HG03571 (cell line): Measurements from ENCODE around the gene SSBP4.

Source experiments
- ATAC-seq: cut with Tn5 transposase; IDR thresholded peaks from one replicate; pipeline ENCODE4 v1.9.1; 2021; ENCODE audit not compliant: unreplicated experiment

SSBP4 gene

DNA sequence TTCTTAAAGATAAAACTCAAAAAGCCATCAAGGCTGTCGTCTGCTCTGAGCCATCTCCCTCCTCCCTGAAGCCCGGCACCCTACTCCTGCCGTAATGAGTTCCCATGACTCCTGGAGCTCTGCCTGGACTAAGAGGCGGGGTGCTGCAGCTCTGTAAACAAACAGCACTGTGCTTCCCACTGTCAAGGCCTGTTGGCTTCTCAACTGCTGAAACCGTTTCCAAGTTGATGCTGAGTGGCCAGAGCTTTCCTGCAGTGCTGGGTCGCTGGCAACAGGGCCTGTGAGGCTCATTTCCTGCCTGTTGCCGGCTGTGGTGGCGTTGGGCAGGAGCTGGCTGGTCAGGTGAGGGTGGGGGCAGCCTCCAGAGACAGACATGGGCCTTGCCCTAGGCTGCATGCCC, 45.4 kb downstream of the SSBP4 start:
- no peak for ATAC-seq

- no peak for ATAC-seq
Measured at GRCh38 chr19:18465214-18465963, 46.2 kb downstream of the SSBP4 start.

GRCh38 chr19:18465964-18466339, 46.8 kb downstream of the SSBP4 start:
- no peak for ATAC-seq

DNA sequence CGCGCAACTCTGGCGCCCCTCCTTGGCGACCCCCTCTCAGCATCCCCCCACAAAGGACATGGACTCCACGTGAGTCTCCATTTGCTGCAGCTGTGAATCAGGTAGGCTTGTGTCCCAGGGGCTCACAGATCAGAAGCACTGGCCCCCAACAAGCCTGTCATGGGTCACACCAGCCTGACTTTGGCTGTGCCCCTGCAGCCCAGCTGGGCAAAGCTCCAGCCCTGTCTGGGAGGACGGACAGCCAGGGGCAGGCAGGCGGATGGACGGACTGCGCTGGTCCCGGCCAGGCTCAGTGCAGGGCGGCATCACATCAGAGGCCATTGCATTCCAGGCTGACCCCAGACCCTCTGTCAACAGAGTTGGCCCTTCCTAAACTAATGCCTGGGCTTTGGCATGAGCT, 47.2 kb downstream of the SSBP4 start:
- ATAC-seq, result no peak

GRCh38 chr19:18467978-18468377, 48.8 kb downstream of the SSBP4 start:
- no peak for ATAC-seq

DNA sequence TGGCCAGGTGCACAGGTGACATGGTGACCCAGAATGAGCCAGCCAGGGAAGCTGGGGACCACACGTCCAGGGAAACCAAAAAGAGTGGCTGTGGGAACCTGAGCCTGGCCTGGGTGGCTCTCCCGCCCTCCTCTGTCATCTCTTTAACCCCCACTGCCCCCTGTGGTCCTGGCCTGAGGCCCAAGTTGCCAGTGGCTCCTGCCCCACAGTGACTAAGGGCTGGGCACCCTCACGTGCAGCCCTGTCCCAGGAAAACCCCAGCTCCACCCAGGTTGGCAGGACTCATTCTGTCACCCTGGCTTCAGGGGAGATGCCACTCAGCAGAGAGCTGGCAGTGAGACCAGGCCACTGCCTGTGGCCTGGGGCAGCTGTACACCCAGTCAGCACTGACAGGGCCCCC, 49.3 kb downstream of the SSBP4 start:
- no peak for ATAC-seq

DNA sequence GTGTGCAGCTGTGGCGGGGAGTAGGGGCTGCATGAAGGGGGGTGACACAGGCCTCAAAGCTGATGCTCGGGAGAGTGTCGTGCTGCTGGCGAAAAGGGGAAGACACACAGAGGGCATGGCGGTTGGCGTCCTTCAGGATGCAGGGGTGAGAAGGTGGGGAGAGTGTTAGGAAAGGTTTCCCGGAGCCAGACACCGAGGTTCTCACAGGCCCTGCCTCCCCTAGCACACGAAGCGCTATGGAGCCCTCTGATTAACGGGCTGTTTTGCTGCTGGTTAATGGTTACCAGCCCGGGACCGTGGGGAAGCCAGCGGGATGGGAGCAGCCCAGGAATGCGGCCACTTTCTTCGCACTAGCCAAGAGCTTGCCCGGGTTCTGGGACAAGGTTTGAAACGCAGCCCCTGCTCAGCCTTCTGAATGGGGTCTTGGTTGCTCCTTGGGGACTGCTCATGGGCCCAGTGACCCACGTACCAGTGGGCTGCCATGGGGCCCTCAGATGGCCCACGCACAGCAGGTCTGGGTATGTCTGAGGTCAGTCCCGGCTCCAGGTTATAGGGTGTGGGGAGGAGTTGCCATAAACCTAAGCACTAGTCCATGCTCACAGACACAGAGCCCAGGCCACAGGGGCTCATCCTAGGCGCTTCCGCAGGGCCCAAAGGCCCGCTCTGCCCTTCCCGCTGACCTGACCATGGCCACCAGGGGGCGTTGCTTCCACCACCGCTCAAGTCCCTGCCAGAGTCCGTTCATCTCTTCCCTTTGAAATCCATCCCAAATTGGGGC, 50.1 kb downstream of the SSBP4 start:
- ATAC-seq, result no peak

- ATAC-seq, result no peak
Measured at GRCh38 chr19:18470787-18471186, 51.6 kb downstream of the SSBP4 start.

DNA sequence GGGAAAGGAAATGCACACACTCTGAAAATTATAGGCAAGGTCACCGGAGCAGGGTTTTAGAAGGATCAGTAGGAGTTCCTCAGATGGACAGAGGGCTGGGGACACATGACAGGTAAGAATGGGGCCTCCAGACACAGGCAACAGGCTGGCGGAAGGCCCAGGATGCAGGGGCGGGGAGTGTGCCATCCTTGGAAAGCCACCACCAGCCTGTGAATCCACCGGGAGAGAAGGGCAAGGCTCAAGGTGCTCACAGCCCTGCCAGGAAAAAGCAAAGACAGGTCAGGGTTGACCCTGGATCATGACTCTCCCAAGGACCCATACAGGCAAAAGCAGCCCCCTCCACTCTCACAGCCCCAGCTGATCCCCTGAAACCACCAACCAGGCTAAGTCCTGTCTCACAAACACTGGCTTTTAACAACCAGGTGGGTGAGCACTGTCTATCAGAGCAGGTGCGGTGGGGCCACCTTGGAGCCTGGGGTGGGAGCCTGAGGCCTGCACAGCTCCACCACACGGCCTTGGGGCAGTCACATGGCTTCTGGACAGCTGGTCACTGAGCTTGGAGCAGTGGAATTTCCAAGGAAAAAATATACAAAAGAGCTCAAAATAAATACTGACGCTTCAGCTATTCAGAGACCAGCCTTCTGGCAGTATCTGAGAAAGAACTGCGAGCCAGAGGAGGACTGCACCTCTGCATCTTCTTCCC, 54.0 kb downstream of the SSBP4 start:
- ATAC-seq, result no peak

DNA sequence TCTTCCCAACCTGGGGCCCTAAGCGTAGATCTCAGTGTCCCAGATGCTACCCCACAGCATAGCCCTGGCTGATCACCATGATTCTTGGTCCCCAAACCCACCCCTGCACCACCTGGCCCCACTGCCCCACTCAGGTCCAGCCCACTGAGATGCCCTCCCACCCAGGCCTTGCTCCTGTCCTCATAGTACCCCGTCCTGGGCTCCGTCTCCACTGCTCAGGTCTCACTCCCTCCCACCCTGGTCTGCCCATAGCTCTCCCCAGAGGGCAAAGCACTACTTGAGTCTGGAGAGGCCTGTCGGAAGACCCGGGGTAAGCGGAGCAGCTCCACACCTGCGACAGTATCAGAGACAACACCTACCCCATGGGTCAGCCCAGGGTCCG, 54.5 kb downstream of the SSBP4 start:
- ATAC-seq, result no peak

DNA sequence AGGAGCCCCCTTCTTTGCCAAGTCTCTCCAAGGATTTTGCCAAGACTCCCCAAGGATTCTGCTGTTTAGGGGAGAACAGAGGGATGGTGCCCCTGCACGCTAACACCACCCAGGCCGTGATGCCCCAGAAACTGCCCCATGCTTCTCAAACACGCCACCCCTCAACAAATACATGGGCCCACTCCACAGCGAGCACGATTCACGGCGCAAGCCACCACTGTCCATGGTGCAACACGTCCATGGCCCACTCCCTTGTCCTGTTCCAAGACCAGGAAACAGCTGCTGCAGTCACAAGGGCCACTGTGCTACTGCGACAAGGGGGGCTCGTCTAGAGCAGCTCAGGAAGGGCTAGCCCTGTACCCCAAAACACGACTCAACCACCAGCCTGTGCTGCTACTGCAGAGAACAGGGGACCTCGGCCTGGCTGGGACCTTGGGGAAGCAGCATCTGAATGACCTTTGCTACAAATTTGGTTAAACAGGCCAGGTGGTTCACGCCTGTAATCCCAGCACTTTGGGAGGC, 55.2 kb downstream of the SSBP4 start:
- no peak for ATAC-seq

- ATAC-seq, result no peak
Measured at GRCh38 chr19:18475004-18475453, 55.8 kb downstream of the SSBP4 start.

DNA sequence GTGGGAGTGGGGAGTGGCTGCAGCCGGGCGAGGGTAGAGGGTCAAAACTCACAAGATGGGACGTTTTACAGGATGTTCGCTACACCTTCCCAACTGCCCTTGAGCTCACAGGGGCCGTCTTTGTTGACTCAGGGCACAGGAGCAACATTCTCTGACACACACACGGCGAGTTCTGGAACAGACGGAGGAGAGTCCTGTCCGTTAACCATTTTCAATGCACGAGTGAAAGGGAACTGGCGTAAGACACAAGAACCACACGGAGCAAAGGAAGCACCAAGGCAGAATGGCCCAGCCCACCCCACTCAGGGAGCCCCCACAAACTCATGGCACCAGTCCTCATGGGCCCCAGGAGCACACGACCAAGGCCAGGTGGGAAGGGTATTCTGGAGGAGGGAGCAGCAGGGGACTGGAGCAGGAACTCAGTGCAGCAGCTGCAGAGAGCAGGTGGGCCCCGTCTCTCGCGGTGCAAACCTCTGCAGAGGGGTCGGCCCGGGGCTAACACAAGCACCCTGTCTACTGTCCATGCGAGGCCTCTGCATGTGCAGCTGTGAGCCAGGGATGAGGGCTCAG, 56.6 kb downstream of the SSBP4 start:
- ATAC-seq, result no peak

DNA sequence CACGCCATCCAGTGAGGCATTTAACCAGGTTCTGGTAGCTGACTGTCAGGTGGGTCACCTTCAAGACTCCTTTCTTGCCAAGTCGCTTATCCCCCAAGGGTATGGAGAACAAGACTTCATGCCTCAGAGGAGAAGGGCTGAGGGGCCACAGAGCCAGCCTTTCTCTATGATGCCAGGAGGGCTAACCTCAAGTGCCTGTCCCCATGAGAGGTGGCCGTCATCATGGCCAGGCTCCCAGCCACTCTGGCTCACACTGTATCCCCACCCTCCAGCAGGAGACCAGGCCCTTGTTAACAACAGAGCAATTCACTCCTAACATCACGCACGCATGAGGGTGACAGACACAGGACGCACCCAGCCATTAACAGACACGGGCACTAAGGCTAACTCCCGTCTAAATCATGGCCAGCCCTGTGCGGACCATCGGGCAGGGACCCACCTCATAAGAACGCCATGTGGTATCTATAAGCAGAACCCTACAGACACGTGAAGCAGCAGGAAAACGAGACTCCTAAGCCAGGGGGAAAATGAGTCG, 57.4 kb downstream of the SSBP4 start:
- no peak for ATAC-seq

GRCh38 chr19:18477042-18477779, 58.0 kb downstream of the SSBP4 start:
- no peak for ATAC-seq

- ATAC-seq, result no peak
Measured at GRCh38 chr19:18477974-18478373, 58.8 kb downstream of the SSBP4 start.

DNA sequence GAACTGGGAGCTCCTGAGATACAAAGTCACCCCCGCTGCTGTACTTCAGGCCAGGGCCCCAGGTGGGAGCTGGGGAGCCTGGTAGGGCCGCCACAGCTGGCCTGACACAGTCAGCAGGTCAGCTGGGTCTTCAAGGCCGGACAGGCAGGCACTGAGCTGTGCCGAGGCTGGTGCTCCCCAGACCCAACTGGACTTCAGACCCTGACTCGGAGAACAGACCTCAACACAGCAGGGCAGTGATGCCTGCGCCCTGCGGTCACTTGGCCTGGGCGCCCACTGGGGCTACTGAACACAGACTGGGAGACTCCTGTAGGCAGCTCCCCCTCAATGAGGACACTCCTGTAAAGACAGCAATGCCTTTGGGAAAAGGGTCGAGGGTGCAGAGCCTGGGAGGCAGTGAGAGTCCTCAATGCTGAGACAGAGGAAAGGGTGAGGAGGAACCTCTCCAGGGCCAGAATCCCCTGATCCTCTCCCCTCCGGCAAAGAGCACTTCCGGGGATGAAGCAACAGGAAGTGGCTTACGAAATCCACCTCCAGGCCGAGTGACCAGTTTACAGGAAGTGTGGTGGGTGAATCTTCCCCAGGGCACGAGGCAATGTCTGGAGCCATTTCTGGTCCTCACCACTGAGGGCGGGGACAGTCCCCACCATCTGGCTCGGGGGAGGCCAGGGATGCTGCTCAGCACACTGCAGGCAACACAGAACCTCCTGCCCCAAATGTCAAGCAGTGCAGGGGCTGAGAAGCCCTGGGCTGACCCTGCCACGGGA, 59.5 kb downstream of the SSBP4 start:
- ATAC-seq, result peak; percentile 82

GRCh38 chr19:18480006-18480691, 61.0 kb downstream of the SSBP4 start:
- no peak for ATAC-seq
